ENCODE data around the gene PMS1. TPM values are rescaled to one million over a fixed set of nuclear protein-coding genes. Genes with fewer than 3 reads are reported as not detected.
A peak's percentile ranks its signal among the peaks of the same experiment; 100 is the strongest.

Gene PMS1
- polyA plus RNA-seq, 1 experiment, result 5.4 TPM

GRCh38 chr2:189762551-189763298 lies 21.5 kb upstream of the PMS1 start, which contains the start of gene OSGEPL1:
Gene OSGEPL1, minus strand, starts transcription at chr2:189762792. Its CDS starts 1,152 bp downstream, at chr2:189761640.
- peak within 1 kb of the TSS; percentile 76 for H3K4me3 ChIP-seq (ENCODE audit: low read depth, low read length)
- peak; percentile 47 for DNase-seq (ENCODE audit: low read depth)
- no peaks in the 10 kb centered on the region for H3K27me3 ChIP-seq (ENCODE audit: control insufficient read depth, insufficient read depth, low read length)
- ChIA-PET POLR2A (interaction anchor here (0.6 kb wide), 1 partner anchor 143 kb away, joined by 8 read pairs; no protein-coding TSS in a partner anchor), CTCF (interaction anchor here (0.7 to 1.5 kb wide), 17 partner anchors 9 to 326 kb away, joined by 3 to 10 read pairs (median 4); partner anchors contain the start of genes ORMDL1 and PMS1)
- TF ChIP-seq, protein P1, sequence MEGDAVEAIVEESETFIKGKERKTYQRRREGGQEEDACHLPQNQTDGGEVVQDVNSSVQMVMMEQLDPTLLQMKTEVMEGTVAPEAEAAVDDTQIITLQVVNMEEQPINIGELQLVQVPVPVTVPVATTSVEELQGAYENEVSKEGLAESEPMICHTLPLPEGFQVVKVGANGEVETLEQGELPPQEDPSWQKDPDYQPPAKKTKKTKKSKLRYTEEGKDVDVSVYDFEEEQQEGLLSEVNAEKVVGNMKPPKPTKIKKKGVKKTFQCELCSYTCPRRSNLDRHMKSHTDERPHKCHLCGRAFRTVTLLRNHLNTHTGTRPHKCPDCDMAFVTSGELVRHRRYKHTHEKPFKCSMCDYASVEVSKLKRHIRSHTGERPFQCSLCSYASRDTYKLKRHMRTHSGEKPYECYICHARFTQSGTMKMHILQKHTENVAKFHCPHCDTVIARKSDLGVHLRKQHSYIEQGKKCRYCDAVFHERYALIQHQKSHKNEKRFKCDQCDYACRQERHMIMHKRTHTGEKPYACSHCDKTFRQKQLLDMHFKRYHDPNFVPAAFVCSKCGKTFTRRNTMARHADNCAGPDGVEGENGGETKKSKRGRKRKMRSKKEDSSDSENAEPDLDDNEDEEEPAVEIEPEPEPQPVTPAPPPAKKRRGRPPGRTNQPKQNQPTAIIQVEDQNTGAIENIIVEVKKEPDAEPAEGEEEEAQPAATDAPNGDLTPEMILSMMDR (IDR thresholded peaks at IDR 0.05; ENCODE audit: insufficient read depth, low read depth, low read length), result peak; percentile 71
- no peaks in the 10 kb centered on the region; the same call in 1 of the 2 replicates for H3K36me3 ChIP-seq (ENCODE audit: control insufficient read depth, insufficient read depth, low read length)

- ChIA-PET POLR2A (no interaction called here), CTCF (interaction anchor here (0.8 to 1.4 kb wide), 7 partner anchors 8 to 317 kb away, joined by 3 to 5 read pairs (median 4); no protein-coding TSS in a partner anchor)
- Histone ChIP-seq H3K4me3 (ENCODE audit: low read depth, low read length) (no peak overlapping the region), H3K27me3 (ENCODE audit: control insufficient read depth, insufficient read depth, low read length) (no peaks in the 10 kb centered on the region), H3K36me3 (ENCODE audit: control insufficient read depth, insufficient read depth, low read length) (no peaks in the 10 kb centered on the region; the same call in 1 of the 2 replicates)
- DNase-seq (ENCODE audit: low read depth), result no peak
- TF ChIP-seq, protein P1 (IDR thresholded peaks at IDR 0.05; ENCODE audit: insufficient read depth, low read depth, low read length), result no peak
These were observed 20.2 kb upstream of the PMS1 start for GRCh38 chr2:189763908-189764661.

DNA sequence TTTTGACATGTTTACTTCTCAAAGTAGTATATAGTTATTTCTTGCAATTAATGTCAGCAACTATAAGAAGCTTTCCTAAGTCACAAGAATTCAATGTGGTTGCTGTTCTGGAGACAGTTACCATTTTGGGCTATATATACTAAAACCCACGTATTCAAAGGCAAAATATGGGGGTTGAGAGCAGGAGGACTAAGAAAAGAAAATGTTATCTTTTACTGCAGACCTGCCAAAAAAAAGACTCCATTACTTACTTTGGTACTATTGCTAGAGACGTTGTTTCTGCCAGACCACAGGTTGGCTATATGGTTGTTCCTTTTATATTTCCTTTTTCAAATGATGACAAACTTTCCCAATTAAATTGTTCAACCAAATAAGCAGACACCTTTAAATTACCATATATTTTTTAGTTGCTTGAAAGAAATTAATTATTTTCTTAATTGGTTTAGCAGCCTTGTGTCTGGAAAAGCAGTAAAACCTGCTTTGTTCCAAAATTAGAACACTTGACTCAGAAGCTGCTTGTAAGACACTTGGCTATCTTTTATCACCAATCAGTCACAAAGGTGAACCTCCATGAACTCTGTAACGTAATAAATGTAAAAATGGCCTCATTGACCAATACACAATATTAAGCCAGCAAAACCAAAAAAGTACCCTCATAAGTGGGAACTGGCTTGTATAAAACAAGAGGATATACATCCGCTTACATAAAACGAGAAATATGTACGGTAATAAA lies 13.5 kb upstream of the PMS1 start:
- ChIA-PET POLR2A (no interaction called here), CTCF (no interaction called here)
- no peak for DNase-seq (ENCODE audit: low read depth)
- Histone ChIP-seq H3K4me3 (ENCODE audit: low read depth, low read length) (no peak overlapping the region), H3K27me3 (ENCODE audit: control insufficient read depth, insufficient read depth, low read length) (no peaks in the 10 kb centered on the region), H3K36me3 (ENCODE audit: control insufficient read depth, insufficient read depth, low read length) (peaks cover 7% of the 10 kb centered on the region)
- TF ChIP-seq, protein P1 (IDR thresholded peaks at IDR 0.05; ENCODE audit: insufficient read depth, low read depth, low read length), result no peak

- POLR2A ChIA-PET, result no interaction called here
- TF ChIP-seq, protein P1 (IDR thresholded peaks at IDR 0.05; ENCODE audit: insufficient read depth, low read depth, low read length), result no peak
- DNase-seq (ENCODE audit: low read depth), result no peak
- CTCF ChIA-PET, result interaction anchor here (1.3 to 2.7 kb wide), 2 partner anchors 9 to 10 kb away, joined by 4 to 10 read pairs; partner anchors contain the start of gene OSGEPL1
- Histone ChIP-seq H3K4me3 (ENCODE audit: low read depth, low read length) (no peak overlapping the region), H3K36me3 (ENCODE audit: control insufficient read depth, insufficient read depth, low read length) (peaks cover 7% of the 10 kb centered on the region), H3K27me3 (ENCODE audit: control insufficient read depth, insufficient read depth, low read length) (no peaks in the 10 kb centered on the region)
These were observed 12.0 kb upstream of the PMS1 start for GRCh38 chr2:189772212-189772611.

Measured in BJ (cell line).